MG63 (cell line): Measurements from ENCODE around the gene OPALIN. TPM values are rescaled to one million over a fixed set of nuclear protein-coding genes. Genes with fewer than 3 reads are reported as not detected.
"Not testable (repeated sequence)": the region's sequence is repeated elsewhere in the genome, so short reads cannot be mapped to it uniquely, and the experiment has no call there.

Experiments used
- DNase-seq: peaks from one replicate; pipeline ENCODE4 v3.0.0-alpha.2; 2020
- H3K27me3 ChIP-seq: fragments of 250-450 bp; sonication (Bioruptor Pico); 2 replicates; pipeline ENCODE4 v1.5.1; 2020; ENCODE audit warnings: mild to moderate bottlenecking, moderate library complexity
- H3K36me3 ChIP-seq: fragments of 250-450 bp; sonication (Bioruptor Pico); 2 replicates; pipeline ENCODE4 v1.5.1; 2020; ENCODE audit warnings: mild to moderate bottlenecking, moderate library complexity
- H3K4me3 ChIP-seq: fragments of 250-450 bp; sonication (Bioruptor Pico); 2 replicates; pipeline ENCODE4 v1.5.1; 2020; ENCODE audit warnings: mild to moderate bottlenecking, moderate library complexity
- H3K9me3 ChIP-seq: fragments of 250-450 bp; sonication (Bioruptor Pico); 2 replicates; pipeline ENCODE4 v1.5.1; 2020; ENCODE audit warnings: mild to moderate bottlenecking, moderate library complexity
- total RNA-seq: library from RNA; depleted of rRNA; stranded (reverse); fragments of >200 nt; shearing (Covaris generic); gene quantifications from 2 replicates; pipeline ENCODE4 v1.2.3, GENCODE V29; 2014; ENCODE audit warnings: low replicate concordance

OPALIN gene
- total RNA-seq, 1 experiment from 2014 or later: not detected

DNA sequence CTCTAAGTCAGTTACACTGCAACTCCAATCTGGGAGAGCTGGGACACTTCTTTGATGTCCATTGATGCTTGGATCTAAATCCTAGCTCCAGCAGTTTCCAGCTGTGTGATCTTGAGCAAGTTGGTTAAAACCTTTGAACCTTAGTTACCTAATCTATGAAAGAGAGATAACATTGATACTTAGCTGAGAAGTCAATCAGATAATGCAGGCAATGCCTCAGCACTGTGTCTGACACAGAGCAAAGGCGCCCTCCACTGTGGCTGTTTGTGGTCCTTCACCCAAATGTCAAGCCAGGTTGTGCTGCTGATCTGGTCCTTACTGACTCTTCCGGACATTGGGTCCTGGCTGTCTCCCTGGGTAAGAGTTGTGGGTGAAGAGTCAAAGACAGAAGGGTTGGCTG is 34.4 kb downstream of the OPALIN start:
- H3K4me3 ChIP-seq: no peak overlapping the region
- no peaks in the 10 kb centered on the region; the same call in 1 of the 2 replicates for H3K27me3 ChIP-seq
- no peaks in the 10 kb centered on the region for H3K9me3 ChIP-seq
- DNase-seq: no peak
- H3K36me3 ChIP-seq: no peaks in the 10 kb centered on the region

DNA sequence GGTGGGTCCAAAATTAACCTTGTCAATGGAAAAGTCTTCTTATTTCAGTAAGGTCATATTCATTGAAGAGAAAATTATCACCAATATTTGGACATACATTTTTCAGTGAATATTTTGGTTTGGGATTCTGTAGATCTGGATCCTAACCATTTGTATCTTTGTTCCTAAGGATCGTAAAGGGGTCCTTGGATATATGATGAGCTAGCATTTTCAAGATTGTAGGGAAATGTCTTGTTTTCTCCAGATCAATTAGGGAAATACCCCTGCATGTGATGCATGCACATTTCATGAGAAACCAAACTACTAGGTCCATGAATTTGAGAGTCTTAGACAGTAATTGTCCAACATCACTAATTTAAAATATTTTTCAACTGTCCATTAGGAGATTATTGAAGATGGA is 36.5 kb downstream of the OPALIN start:
- H3K36me3 ChIP-seq: no peaks in the 10 kb centered on the region
- H3K4me3 ChIP-seq: no peak overlapping the region
- no peaks in the 10 kb centered on the region for H3K9me3 ChIP-seq
- no peaks in the 10 kb centered on the region; the same call in 1 of the 2 replicates for H3K27me3 ChIP-seq
- no peak for DNase-seq

DNA sequence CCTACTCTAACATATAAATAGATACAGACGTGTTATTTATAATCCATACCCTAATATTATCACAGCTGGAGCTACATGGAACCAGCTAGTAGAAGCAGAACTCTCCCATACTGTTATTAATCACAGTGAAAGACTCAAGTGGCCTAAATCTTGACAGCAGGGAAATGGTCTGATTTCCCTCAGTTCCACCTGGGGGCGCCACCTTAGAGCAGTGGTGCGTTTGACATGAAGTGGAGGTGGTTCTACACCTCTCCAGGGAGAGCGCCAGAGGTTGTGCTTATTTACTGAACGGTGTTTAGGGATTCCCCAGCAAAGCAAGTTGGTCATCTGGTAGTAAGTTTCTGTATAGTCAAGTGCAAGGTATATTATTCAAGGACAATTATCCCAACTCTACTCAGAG is 37.0 kb downstream of the OPALIN start:
- Histone ChIP-seq H3K36me3 (no peaks in the 10 kb centered on the region), H3K27me3 (no peaks in the 10 kb centered on the region; the same call in 1 of the 2 replicates), H3K9me3 (no peaks in the 10 kb centered on the region), H3K4me3 (no peak overlapping the region)
- DNase-seq: no peak

DNA sequence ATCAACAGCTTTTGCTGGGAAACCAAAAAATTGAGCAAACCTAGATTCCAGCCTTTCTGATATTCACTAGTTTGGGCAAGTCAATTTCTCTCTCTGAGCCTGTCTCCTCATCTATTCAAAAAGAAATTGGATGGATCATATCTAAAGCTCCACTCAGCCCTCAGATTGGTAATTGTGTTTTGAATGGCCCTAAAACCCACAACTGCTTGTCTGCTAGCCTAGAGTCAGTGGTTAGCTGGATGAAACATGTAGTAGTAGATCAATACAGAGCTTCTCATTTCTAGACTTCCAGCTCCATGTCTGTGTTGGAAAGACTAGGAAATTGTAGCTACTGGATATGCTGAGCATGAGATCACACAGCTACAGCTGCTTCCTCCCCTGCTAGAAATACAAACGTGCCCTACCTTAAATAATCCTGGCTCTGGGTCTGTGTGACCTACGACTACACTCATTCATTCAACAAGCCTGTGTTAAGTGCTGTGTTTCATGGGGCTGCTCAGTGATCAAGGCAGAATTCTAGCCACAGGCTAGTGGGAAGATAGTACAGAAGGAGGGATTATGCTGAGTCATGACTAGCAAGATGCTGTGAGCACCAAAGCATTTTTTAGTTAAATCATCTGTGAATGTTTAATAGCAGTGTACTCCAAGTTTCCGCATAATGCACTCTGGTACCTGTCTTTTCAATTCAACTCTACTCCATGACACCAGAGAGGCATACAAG is 38.9 kb downstream of the OPALIN start:
- DNase-seq: no peak
- no peak overlapping the region for H3K4me3 ChIP-seq
- no peaks in the 10 kb centered on the region for H3K36me3 ChIP-seq
- no peaks in the 10 kb centered on the region for H3K27me3 ChIP-seq
- H3K9me3 ChIP-seq: no peaks in the 10 kb centered on the region

DNA sequence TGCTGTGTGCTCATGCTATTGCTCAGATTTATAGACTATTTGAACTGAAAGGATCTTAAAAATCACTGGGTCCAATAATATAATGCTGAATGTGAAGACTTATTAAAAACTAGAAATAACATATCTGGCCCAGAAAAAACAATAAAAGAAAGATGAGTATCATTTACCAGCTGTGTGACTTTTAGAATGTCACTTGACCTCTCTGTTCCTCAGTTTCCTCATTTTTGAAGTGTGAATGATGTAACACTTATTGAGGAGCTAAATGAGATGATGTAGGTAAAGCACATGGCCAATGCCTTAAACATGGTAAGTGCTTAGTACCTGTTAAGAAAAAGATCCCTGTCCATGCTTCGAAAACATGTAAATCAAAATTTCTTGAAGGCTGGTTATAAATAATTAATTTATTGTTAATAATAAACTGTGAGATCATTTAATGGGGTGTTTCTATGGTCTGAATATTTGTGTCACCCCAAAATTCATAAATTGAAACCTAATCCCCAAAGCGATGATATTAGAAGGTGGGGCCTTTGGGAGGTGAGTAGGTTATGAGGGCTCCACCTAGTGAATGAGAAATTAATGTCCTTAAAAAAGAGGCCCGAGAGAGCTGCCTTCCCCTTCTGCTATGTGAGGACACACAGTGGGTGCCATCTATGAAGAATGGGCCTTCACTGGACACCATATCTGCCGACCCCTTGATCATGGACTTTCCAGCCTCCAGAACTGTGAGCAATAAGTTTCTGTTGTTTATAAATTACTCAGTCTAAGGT is 41.6 kb downstream of the OPALIN start:
- H3K4me3 ChIP-seq: no peak overlapping the region
- no peaks in the 10 kb centered on the region for H3K36me3 ChIP-seq
- no peaks in the 10 kb centered on the region for H3K27me3 ChIP-seq
- no peaks in the 10 kb centered on the region for H3K9me3 ChIP-seq
- DNase-seq: no peak

DNA sequence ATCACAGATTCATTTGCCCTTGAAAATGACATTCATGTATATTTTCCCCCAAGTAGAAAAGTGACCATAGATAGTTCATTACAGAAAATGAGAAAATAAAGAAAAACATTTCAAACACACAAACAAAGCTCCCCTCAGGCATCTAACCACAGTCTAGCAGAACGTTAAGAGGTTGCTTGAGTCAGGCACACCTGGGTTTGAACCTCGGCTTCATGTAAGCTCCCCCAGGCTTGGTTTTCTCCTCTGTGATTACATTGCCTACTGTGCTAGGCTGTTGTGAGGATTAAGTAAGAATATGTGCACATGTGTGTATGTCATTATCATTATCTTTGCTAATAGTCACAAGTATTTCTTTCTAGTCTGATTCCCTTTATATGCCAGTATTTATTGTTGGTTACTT is 45.5 kb downstream of the OPALIN start:
- no peaks in the 10 kb centered on the region for H3K9me3 ChIP-seq
- no peak overlapping the region for H3K4me3 ChIP-seq
- no peaks in the 10 kb centered on the region for H3K27me3 ChIP-seq
- DNase-seq: no peak
- H3K36me3 ChIP-seq: no peaks in the 10 kb centered on the region

DNA sequence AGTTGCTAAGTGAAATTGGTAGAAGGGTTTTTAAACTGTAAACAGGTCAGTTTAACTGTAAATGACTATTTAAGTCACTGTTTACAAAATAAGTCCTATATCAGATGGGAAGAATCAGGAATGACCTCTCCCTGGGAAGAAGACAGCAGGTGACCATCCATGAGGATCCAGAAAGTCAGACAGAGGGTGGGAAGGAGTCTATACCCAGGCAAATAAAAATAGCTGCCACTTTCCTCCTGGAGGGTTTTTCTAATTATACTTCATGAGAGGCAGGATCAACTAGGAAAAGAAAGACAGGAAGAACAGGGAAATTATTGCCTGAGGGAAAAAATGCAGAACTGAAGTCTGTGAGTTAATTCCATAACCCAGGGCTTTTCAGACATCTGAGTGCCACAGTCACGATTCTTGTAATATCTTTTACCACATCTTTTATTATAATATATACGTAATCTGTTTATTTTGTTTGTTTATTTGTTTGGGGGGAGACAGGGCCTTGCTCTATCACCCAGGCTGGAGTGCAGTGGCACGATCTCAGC is 47.6 kb downstream of the OPALIN start:
- H3K27me3 ChIP-seq: no peaks in the 10 kb centered on the region; the same call in 1 of the 2 replicates

DNA sequence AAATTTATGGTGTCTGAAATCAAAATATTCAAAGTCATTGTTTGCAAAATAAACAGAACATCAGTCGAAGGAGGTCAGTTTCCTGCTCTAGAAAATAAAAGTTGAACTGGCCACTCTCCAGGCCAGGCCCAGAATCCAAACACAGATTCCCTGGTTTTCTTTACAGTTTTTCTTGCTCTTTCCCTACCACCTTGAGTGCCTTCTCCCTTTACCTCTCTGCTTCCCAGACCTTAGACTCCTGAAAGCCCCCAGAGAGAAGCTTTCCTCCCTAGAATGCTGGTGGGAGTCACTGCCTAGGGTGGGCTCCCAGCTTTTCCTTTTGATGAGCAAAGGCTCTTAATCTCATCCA is 48.5 kb downstream of the OPALIN start:
- Histone ChIP-seq H3K36me3 (no peaks in the 10 kb centered on the region), H3K27me3 (no peaks in the 10 kb centered on the region; the same call in 1 of the 2 replicates), H3K4me3 (no peak overlapping the region), H3K9me3 (no peaks in the 10 kb centered on the region)
- DNase-seq: no peak

More for the DNA sequence above, 47.6 kb downstream of the OPALIN start:
- DNase-seq: no peak
- no peaks in the 10 kb centered on the region for H3K36me3 ChIP-seq
- no peak overlapping the region for H3K4me3 ChIP-seq
- no peaks in the 10 kb centered on the region for H3K9me3 ChIP-seq

DNA sequence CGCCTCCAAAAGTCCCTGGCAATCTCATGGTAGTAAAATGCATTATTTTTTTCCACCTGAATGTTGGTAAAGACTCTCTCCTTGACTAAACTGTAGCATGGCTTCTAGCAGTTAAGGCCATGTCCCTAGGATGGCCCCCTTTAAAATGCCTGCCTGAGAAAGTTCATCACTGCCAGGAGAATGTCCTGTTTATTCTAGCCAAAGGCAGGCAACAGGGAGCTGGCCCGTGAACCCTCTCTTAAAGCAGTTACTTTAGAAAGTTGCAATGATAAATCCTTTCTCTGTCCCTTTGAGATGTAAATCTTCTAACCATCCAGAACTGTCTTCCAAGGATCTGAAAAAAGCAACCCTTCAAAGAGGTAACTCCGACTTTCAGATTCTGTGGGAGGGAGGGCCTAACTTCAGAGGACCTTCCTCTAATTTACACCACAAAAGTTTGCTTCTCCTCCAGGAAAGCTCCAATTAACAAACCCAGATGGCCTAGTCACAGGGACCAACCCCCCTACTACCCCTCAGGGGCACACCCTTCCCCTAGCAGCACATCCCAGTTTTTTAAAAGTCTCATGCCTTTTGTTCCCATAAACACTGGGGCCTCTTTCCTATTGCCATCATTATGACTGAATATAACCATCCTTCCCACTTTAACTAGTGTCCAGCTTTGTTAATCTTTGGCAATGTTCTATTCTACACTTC is 49.0 kb downstream of the OPALIN start:
- DNase-seq: no peak
- H3K36me3 ChIP-seq: no peaks in the 10 kb centered on the region
- no peaks in the 10 kb centered on the region; the same call in 1 of the 2 replicates for H3K27me3 ChIP-seq
- H3K4me3 ChIP-seq: no peak overlapping the region
- H3K9me3 ChIP-seq: no peaks in the 10 kb centered on the region

DNA sequence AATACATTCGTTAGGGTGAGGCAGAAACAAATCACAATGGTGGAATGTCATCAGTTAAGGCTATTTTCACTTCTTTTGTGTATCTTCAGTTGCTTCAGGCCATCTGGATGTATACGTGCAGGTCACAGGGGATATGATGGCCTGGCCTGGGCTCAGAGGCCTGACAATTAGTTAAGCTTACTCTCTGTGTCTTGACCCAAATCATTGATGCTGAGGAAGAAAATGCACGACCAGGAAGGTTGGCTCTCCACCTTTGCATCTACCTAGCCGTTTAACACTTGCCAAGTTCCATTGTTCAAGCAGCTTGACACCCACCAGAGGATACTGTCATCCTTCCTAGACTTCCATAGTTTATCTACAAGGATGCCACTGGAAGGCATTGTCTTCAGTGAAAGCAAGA is 49.9 kb downstream of the OPALIN start:
- DNase-seq, H3K4me3 ChIP-seq, H3K27me3 ChIP-seq, H3K36me3 ChIP-seq, H3K9me3 ChIP-seq: not testable (repeated sequence)

DNA sequence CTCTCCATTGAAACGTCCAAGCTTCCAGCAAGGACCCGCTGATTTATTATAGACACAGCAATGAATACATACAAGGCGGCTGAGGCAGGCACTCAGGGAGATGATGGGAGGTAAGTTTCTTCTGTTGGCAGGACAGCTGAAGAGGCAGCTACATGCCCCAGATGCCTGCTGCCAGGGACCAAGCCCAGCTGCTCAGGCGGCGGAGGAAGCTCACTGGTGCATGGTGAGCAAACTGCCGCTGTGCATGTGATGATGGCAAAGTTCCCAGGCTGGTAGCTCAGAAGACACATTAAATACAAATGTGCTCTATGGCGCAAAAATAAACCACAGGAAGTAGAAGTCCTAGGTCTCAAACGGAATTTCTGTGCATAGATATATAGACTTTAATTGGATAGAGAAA is 52.3 kb downstream of the OPALIN start:
- Histone ChIP-seq H3K9me3 (no peaks in the 10 kb centered on the region), H3K4me3 (no peak overlapping the region), H3K36me3 (no peaks in the 10 kb centered on the region), H3K27me3 (peaks cover 2% of the 10 kb centered on the region)
- DNase-seq: peak; percentile 63

DNA sequence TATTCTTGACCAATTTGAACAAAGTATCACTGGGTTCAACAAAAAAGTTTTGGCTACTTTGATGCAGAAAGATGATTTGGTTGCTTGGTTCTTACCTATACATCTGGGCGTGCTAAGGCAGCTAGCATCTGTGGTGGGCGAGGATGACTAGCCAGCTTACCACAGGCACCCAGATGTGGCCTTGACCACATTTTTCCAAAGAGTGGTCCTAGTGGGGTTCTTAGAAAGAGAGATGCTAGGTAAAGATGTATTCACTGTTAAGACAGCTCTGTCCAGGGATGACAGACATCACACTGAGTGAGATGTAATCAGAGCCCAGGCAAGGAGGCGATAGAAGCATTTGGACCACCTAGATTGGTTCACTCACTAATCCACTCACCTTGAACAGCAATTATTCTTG is 53.8 kb downstream of the OPALIN start:
- H3K9me3 ChIP-seq: no peaks in the 10 kb centered on the region
- no peak for DNase-seq
- peaks cover 8% of the 10 kb centered on the region for H3K27me3 ChIP-seq
- no peaks in the 10 kb centered on the region for H3K36me3 ChIP-seq
- no peak overlapping the region for H3K4me3 ChIP-seq

DNA sequence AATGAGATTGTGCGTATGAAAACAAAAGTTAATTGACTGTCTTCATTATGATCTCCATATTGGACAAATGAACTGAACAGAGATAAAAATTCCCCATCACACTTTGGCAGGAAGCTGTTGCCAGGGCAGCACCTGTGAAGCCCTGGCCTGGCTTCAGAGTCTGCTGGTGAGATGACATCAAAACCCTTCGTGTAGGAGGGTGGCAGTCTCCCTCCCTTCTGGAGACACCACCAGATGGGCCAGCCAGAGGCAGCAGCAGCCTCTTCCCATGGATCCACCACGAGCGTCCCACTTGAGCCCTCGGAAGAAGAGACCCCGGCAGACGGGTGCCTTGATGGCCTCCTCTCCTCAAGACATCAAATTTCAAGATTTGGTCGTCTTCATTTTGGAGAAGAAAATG is 54.6 kb downstream of the OPALIN start, which contains the start of gene DNTT:
Gene DNTT, plus strand, starts transcription at position 205 of the 400 bp plus-strand sequence. Its CDS starts 64 bp downstream, at position 269.
- no peak within 1 kb of the TSS for H3K4me3 ChIP-seq
- H3K36me3 ChIP-seq: no peaks in the 10 kb centered on the region
- peaks cover 11% of the 10 kb centered on the region for H3K27me3 ChIP-seq
- H3K9me3 ChIP-seq: no peaks in the 10 kb centered on the region
- DNase-seq: no peak

DNA sequence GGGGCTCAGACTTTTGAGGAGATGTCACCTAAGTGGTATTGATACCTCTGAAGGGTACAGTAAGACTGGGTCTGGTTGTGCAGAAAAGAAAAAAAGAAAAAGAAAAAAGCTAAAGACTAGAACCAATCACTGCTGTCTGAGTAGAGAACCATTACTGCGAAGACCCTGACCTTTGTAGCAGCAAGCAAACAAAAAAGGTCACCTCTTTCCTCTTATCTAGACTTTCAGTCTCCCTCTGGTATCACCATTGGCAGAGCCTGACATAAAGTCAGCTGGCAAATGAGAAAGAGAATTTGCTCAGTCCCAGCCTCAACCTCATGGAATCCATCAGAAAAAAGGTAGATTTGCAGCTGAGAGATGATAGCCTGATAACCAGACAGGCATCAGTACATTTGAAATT is 57.2 kb downstream of the OPALIN start:
- H3K4me3 ChIP-seq: no peak overlapping the region
- no peak for DNase-seq
- no peaks in the 10 kb centered on the region for H3K9me3 ChIP-seq
- peaks cover 11% of the 10 kb centered on the region for H3K27me3 ChIP-seq
- no peaks in the 10 kb centered on the region for H3K36me3 ChIP-seq

DNA sequence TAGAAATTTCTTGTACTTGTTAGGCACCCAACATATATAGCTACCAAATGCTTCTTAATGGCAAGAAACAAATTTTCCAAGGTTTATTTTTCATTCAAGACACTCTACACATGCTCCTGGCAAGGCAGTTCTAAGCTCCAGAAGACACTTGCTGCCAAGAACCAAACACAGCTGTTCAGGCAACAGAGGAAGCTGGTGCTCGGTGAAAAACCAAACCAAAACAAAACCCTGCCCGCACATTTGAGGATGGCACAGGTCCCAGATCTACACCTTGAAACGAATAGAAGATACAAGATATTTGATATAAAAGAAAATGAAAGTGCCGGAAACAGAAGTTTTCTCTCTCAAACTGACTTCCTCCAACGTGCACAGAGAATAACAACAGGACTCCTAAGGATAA is 59.4 kb downstream of the OPALIN start:
- H3K27me3 ChIP-seq: peaks cover 11% of the 10 kb centered on the region
- H3K4me3 ChIP-seq: no peak overlapping the region
- no peak for DNase-seq
- no peaks in the 10 kb centered on the region for H3K9me3 ChIP-seq
- no peaks in the 10 kb centered on the region for H3K36me3 ChIP-seq

DNA sequence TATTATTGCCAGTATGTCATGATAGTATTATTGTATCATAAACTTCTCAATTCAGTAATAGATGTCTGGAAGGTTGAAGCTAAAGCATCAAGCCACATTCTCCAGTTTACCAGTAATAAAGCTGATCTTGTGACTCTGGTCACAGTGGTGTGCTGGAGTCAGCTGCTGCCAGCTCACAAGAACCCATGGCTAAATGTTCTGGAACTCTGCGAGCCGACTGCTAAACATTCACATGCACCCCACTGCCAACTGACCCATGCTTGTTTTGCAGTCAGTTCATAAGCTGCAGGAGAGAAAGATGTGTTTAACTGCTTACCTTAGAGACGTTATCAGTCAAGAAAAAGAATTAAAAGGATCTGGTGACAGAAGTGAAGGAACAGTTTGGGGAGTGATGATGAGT is 60.4 kb downstream of the OPALIN start:
- no peaks in the 10 kb centered on the region for H3K36me3 ChIP-seq
- no peaks in the 10 kb centered on the region for H3K9me3 ChIP-seq
- H3K27me3 ChIP-seq: peaks cover 13% of the 10 kb centered on the region
- no peak for DNase-seq
- no peak overlapping the region for H3K4me3 ChIP-seq

DNA sequence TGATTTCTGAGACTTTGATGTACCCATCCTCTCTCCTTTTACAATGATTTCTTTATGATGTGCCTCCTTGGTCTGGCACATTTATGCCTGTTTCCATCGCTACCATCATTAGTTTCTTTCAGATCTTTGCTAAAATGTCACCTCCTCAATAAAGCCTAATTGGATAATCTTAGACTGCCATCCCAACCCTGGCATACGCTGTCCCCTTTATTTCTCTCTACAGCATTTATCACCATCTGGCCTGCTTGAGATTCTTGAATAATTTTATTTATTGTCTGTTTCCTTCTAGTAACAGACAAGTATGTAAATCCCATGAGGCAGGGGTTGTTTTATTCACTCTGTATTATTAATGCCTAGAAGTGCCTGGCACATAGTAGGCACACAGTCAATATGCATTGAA is 61.3 kb downstream of the OPALIN start:
- H3K4me3 ChIP-seq: no peak overlapping the region
- H3K36me3 ChIP-seq: no peaks in the 10 kb centered on the region
- H3K9me3 ChIP-seq: no peaks in the 10 kb centered on the region
- DNase-seq: no peak
- peaks cover 13% of the 10 kb centered on the region for H3K27me3 ChIP-seq
